H1 (cell line): ENCODE measurements around the gene EFR3B.

Experiments used
- CBX5 ChIP-seq: fragments of 300-800, 300-1000 bp; sonication (generic); IDR thresholded peaks from 2 replicates; pipeline ENCODE4 v1.7.1; 2016; ENCODE audit warnings: antibody characterized with exemption, low read length, low read depth
- EZH2 ChIP-seq: fragments of 200-600 bp; sonication (generic); IDR thresholded peaks from 2 replicates; pipeline ENCODE4 v1.7.1; 2012; ENCODE audit warnings: low read depth, mild to moderate bottlenecking, moderate library complexity, low read length, inconsistent platforms; ENCODE audit not compliant: severe bottlenecking
- GTF2F1 ChIP-seq: IDR thresholded peaks from 2 replicates; pipeline ENCODE4 v1.6.1; 2012; ENCODE audit warnings: low read depth, low read length, improper control_type of control experiment, borderline replicate concordance
- HDAC2 ChIP-seq, 2 experiments: fragments of 300-600 bp in 1 of 2; sonication (generic) in 1 of 2; IDR thresholded peaks; 2 replicates each; pipeline ENCODE4 v1.6.1; 2011 to 2012; ENCODE audit warnings: low read depth in 2 of 2, low read length in 2 of 2, mild to moderate bottlenecking in 2 of 2, moderate library complexity in 2 of 2, borderline replicate concordance in 1 of 2, inconsistent platforms in 1 of 2
- KDM5A ChIP-seq: fragments of 200-600 bp; IDR thresholded peaks from 2 replicates; pipeline ENCODE4 v1.7.1; 2012; ENCODE audit warnings: mild to moderate bottlenecking, low read length, inconsistent platforms, mixed read lengths
- PHF8 ChIP-seq: fragments of 200-600 bp; sonication (generic); conservative IDR thresholded peaks from 2 replicates; pipeline ENCODE4 v1.7.1; 2012; ENCODE audit warnings: low read depth, mild to moderate bottlenecking, inconsistent platforms, low read length, moderate library complexity
- POLR2A ChIP-seq, 2 experiments: IDR thresholded peaks; 1 replicate in 1 of 2; 2 replicates in 1 of 2; pipeline ENCODE4 v1.6.1; 2011; ENCODE audit warnings: low read depth in 2 of 2, low read length in 2 of 2, mild to moderate bottlenecking in 2 of 2; ENCODE audit errors: control extremely low read depth in 1 of 2
- POLR2AphosphoS5 ChIP-seq: IDR thresholded peaks from 2 replicates; pipeline ENCODE4 v1.6.1; 2011; ENCODE audit warnings: low read depth, low read length
- SP1 ChIP-seq: IDR thresholded peaks from 2 replicates; pipeline ENCODE4 v1.6.1; 2011; ENCODE audit warnings: low read depth, low read length
- TAF1 ChIP-seq: IDR thresholded peaks from 2 replicates; pipeline ENCODE4 v1.6.1; 2011; ENCODE audit warnings: mild to moderate bottlenecking, low read depth, low read length
- TEAD4 ChIP-seq: IDR thresholded peaks from 2 replicates; pipeline ENCODE4 v1.6.1; 2012; ENCODE audit warnings: low read depth, low read length, inconsistent platforms, mixed read lengths
- TF ChIP-seq, protein P1 (sequence below), 3 experiments: IDR thresholded peaks; 1 replicate in 2 of 3; 2 replicates in 1 of 3; pipeline versions ENCODE4 v1.5.1 to v1.6.1; 2011; ENCODE audit warnings: low read length in 3 of 3, mild to moderate bottlenecking in 3 of 3, inconsistent platforms in 2 of 3, low read depth in 1 of 3, moderate library complexity in 1 of 3; ENCODE audit not compliant: insufficient read depth in 1 of 3; ENCODE audit errors: control extremely low read depth in 1 of 3

DNA sequence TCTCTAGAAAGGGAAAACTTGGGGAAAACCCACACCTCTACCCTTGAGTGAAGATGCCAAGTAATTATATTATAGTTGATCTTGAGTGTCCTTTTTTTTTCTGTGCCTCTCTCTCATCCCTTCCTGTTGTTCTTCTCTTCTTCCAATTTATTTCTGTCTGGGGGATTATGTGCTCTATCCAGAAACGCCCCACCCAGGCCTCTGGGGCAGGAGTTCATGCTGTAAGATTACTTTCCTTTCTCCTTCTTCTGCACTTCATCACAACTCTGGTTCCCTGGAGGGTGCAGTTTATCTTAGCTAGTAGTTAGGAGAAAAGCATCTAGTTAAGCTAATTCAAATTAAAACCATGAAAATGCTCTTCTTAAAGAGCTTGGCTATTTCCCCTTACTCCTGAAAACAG lies 39.8 kb upstream of the EFR3B start:
- TF ChIP-seq SP1 (no peak), GTF2F1 (no peak), POLR2AphosphoS5 (no peak), TAF1 (no peak), EZH2 (no peak), KDM5A (no peak), POLR2A (IDR thresholded peaks at IDR 0.05; ENCODE audit: control extremely low read depth in 1 of 2, low read depth in 2 of 2, low read length in 2 of 2) (no peak), TEAD4 (no peak), HDAC2 (IDR thresholded peaks at IDR 0.05; ENCODE audit: borderline replicate concordance in 1 of 2, low read depth in 2 of 2, low read length in 2 of 2) (no peak), CBX5 (no peak), PHF8 (no peak)
- TF ChIP-seq, protein P1, sequence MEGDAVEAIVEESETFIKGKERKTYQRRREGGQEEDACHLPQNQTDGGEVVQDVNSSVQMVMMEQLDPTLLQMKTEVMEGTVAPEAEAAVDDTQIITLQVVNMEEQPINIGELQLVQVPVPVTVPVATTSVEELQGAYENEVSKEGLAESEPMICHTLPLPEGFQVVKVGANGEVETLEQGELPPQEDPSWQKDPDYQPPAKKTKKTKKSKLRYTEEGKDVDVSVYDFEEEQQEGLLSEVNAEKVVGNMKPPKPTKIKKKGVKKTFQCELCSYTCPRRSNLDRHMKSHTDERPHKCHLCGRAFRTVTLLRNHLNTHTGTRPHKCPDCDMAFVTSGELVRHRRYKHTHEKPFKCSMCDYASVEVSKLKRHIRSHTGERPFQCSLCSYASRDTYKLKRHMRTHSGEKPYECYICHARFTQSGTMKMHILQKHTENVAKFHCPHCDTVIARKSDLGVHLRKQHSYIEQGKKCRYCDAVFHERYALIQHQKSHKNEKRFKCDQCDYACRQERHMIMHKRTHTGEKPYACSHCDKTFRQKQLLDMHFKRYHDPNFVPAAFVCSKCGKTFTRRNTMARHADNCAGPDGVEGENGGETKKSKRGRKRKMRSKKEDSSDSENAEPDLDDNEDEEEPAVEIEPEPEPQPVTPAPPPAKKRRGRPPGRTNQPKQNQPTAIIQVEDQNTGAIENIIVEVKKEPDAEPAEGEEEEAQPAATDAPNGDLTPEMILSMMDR (IDR thresholded peaks at IDR 0.05; ENCODE audit: control extremely low read depth in 1 of 3, insufficient read depth in 1 of 3, low read depth in 1 of 3, low read length in 3 of 3): no peak
